ENCODE measurements around the gene TMEM178B. TPM values are rescaled to one million over a fixed set of nuclear protein-coding genes. Genes with fewer than 3 reads are reported as not detected.

The TMEM178B gene
- polyA plus RNA-seq, 1 of the 3 experiments (the other 2 are of a cell fraction): 0.20 TPM

- TF ChIP-seq MXI1 (IDR thresholded peaks at IDR 0.05; ENCODE audit: low read depth, low read length) (no peak), RAD21 (IDR thresholded peaks at IDR 0.05; ENCODE audit: low read length) (no peak), POLR2AphosphoS5 (IDR thresholded peaks at IDR 0.05; ENCODE audit: low read depth, low read length) (no peak), ELF1 (IDR thresholded peaks at IDR 0.05) (no peak)
Observed at GRCh38 chr7:141417506-141417905, 343.6 kb downstream of the TMEM178B start.

GRCh38 chr7:141418066-141418465, 344.2 kb downstream of the TMEM178B start:
- ChIA-PET POLR2A (no interaction called here), CTCF (no interaction called here)
- Histone ChIP-seq H2AFZ (ENCODE audit: low read depth) (no peak overlapping the region), H3K9ac (no peak overlapping the region), H4K20me1 (ENCODE audit: insufficient read depth) (no peaks in the 10 kb centered on the region), H3K36me3 (replicated peaks in 1 of 2; ENCODE audit: control insufficient read depth in 1 of 2, insufficient read depth in 2 of 2, low read length in 1 of 2) (no peaks in the 10 kb centered on the region), H3K79me2 (ENCODE audit: insufficient read depth) (no peaks in the 10 kb centered on the region), H3K9me2 (no peaks in the 10 kb centered on the region), H3K27me3 (ENCODE audit: insufficient read depth) (no peaks in the 10 kb centered on the region), H3K4me3 (ENCODE audit: low read depth in 2 of 2, low read length in 1 of 2) (no peak overlapping the region), H3K4me2 (no peak overlapping the region), H3K9me3 (no peaks in the 10 kb centered on the region), H3K4me1 (ENCODE audit: control insufficient read depth in 1 of 2, insufficient read depth in 2 of 2, low read depth in 1 of 2, low read length in 1 of 2) (no peaks in the 10 kb centered on the region; a peak in 1 of 4 replicates), H3K27ac (ENCODE audit: low read depth in 2 of 2, low read length in 1 of 2) (no peak overlapping the region), H3F3A (replicated peaks; ENCODE audit: insufficient read depth) (no peaks in the 10 kb centered on the region)
- no peak for DNase-seq
- WGBS (ENCODE audit: low lambda C conversion rate): 9% methylated on average over 1 of the region's 1 CpG
- TF ChIP-seq FOSL2 (IDR thresholded peaks at IDR 0.05; ENCODE audit: borderline replicate concordance, low read depth) (no peak), CTCF (IDR thresholded peaks at IDR 0.05) (no peak), RAD21 (IDR thresholded peaks at IDR 0.05; ENCODE audit: low read length) (no peak), REST (IDR thresholded peaks at IDR 0.05; ENCODE audit: low read depth, low read length) (no peak)

More at GRCh38 chr7:141417506-141417905, 343.6 kb downstream of the TMEM178B start:
- H3K27me3 ChIP-seq (ENCODE audit: insufficient read depth): no peaks in the 10 kb centered on the region
- H3K9me3 ChIP-seq: no peaks in the 10 kb centered on the region
- no peak overlapping the region for H3K4me2 ChIP-seq
- no peaks in the 10 kb centered on the region; a peak in 1 of 4 replicates for H3K4me1 ChIP-seq (ENCODE audit: control insufficient read depth in 1 of 2, insufficient read depth in 2 of 2, low read depth in 1 of 2, low read length in 1 of 2)
- no peaks in the 10 kb centered on the region for H4K20me1 ChIP-seq (ENCODE audit: insufficient read depth)
- POLR2A ChIA-PET: no interaction called here
- H3K79me2 ChIP-seq (ENCODE audit: insufficient read depth): no peaks in the 10 kb centered on the region
- H3K36me3 ChIP-seq (replicated peaks in 1 of 2; ENCODE audit: control insufficient read depth in 1 of 2, insufficient read depth in 2 of 2, low read length in 1 of 2): no peaks in the 10 kb centered on the region
- no peak overlapping the region for H3K4me3 ChIP-seq (ENCODE audit: low read depth in 2 of 2, low read length in 1 of 2)
- H3K9me2 ChIP-seq: no peaks in the 10 kb centered on the region
- no peak overlapping the region for H3K27ac ChIP-seq (ENCODE audit: low read depth in 2 of 2, low read length in 1 of 2)
- H2AFZ ChIP-seq (ENCODE audit: low read depth): no peak overlapping the region
- no peaks in the 10 kb centered on the region for H3F3A ChIP-seq (replicated peaks; ENCODE audit: insufficient read depth)
- DNase-seq: no peak
- CTCF ChIA-PET: no interaction called here
- whole genome bisulfite sequencing (ENCODE audit: low lambda C conversion rate): 46% methylated on average over 4 of the region's 4 CpGs
- no peak overlapping the region for H3K9ac ChIP-seq

Data from SK-N-SH (cell line).